Endothelial cell of umbilical vein (primary cell): ENCODE results near the gene GRID1. TPM values are rescaled to one million over a fixed set of nuclear protein-coding genes. Genes with fewer than 3 reads are reported as not detected.

Experiments used
- BruUV-seq: library from RNA; stranded (reverse); fragments of 400-500 nt; replicated peaks from 2 replicates; lab custom pipeline; 2021; lab: Mats Ljungman, UMichigan
- CTCF ChIA-PET: fragments of 300-600, 350-600 bp; sonication (Branson Sonifier 250); formaldehyde crosslinking; loops from one replicate; lab custom pipeline; 2021; ENCODE audit warnings: antibody characterized with exemption, inconsistent platforms; lab: Charles Lee
- POLR2A ChIA-PET: fragments of 300-600, 350-600 bp; sonication (Branson Sonifier 250); formaldehyde crosslinking; loops from one replicate; lab custom pipeline; 2021; ENCODE audit warnings: antibody characterized with exemption, inconsistent platforms; lab: Charles Lee
- DNase-seq: peaks from one replicate; pipeline ENCODE4 v3.0.0-alpha.2; 2011; ENCODE audit warnings: low read depth, low spot score
- FAIRE-seq: peaks from 2 replicates; lab custom pipeline; 2011; peaks lifted over from hg19 to GRCh38; lab: Jason Lieb, UNC
- H2AFZ ChIP-seq: 2 replicates; pipeline ENCODE4 v1.6.0; 2012; ENCODE audit warnings: low read depth, low read length, control low read depth, inconsistent platforms
- H3K27ac ChIP-seq: 2 replicates; pipeline ENCODE4 v1.5.1; 2011; ENCODE audit warnings: low read depth, mild to moderate bottlenecking, control low read depth, low read length, moderate library complexity; ENCODE audit not compliant: insufficient read depth
- H3K27me3 ChIP-seq, 2 experiments: 2 replicates each; pipeline versions ENCODE4 v1.6.0 to v1.6.1; 2011; ENCODE audit warnings: low read length in 2 of 2, mixed read lengths in 1 of 2; ENCODE audit not compliant: control insufficient read depth in 2 of 2, insufficient read depth in 2 of 2
- H3K36me3 ChIP-seq, 2 experiments: 2 replicates in 1 of 2; 3 replicates in 1 of 2; pipeline ENCODE4 v1.5.1; 2011; ENCODE audit warnings: low read length in 2 of 2, mild to moderate bottlenecking in 1 of 2, moderate library complexity in 1 of 2; ENCODE audit not compliant: control insufficient read depth in 2 of 2, insufficient read depth in 2 of 2; ENCODE audit errors: extremely low read depth in 1 of 2
- H3K4me1 ChIP-seq: 3 replicates; pipeline ENCODE4 v1.5.1; 2011; ENCODE audit warnings: mild to moderate bottlenecking, low read length; ENCODE audit not compliant: control insufficient read depth, insufficient read depth; ENCODE audit errors: extremely low read depth
- H3K4me2 ChIP-seq: 2 replicates; pipeline ENCODE4 v1.6.1; 2011; ENCODE audit warnings: low read length, control low read depth, mixed read lengths; ENCODE audit not compliant: insufficient read depth
- H3K4me3 ChIP-seq, 3 experiments: fragments of 200-600 bp in 1 of 3; sonication (generic), shearing (Covaris generic) in 1 of 3; replicated peaks in 1 of 3; 2 replicates each; pipeline ENCODE4 v1.5.1; 2011 to 2016; ENCODE audit warnings: control low read depth in 3 of 3, low read length in 3 of 3, mild to moderate bottlenecking in 2 of 3, inconsistent platforms in 1 of 3, low read depth in 1 of 3, moderate library complexity in 1 of 3; ENCODE audit not compliant: insufficient read depth in 1 of 3
- H3K79me2 ChIP-seq: 2 replicates; pipeline ENCODE4 v1.6.0; 2012; ENCODE audit warnings: low read length, inconsistent platforms; ENCODE audit not compliant: control insufficient read depth, insufficient read depth
- H3K9ac ChIP-seq: replicated peaks from 2 replicates; pipeline ENCODE3; 2011; ENCODE audit warnings: low read length, control low read depth; ENCODE audit not compliant: insufficient read depth; ENCODE audit errors: extremely low read depth
- H3K9me1 ChIP-seq: replicated peaks from 3 replicates; pipeline ENCODE4 v1.6.0; 2011; ENCODE audit warnings: mild to moderate bottlenecking, low read length; ENCODE audit not compliant: control insufficient read depth, insufficient read depth; ENCODE audit errors: extremely low read depth
- H3K9me3 ChIP-seq: replicated peaks from 2 replicates; pipeline ENCODE4 v1.5.1; 2012; ENCODE audit warnings: low read length, inconsistent platforms; ENCODE audit not compliant: control insufficient read depth, insufficient read depth
- H4K20me1 ChIP-seq: replicated peaks from 2 replicates; pipeline ENCODE3; 2011; ENCODE audit warnings: mild to moderate bottlenecking, low read length; ENCODE audit not compliant: control insufficient read depth, insufficient read depth; ENCODE audit errors: extremely low read depth
- CTCF ChIP-seq, 2 donors: IDR thresholded peaks; 1 replicate in 1 of 2; 2 replicates in 1 of 2; pipeline ENCODE4 v1.5.1; 2011; ENCODE audit warnings: low read length in 2 of 2, mild to moderate bottlenecking in 2 of 2, moderate library complexity in 2 of 2, control low read depth in 1 of 2, inconsistent platforms in 1 of 2, low read depth in 1 of 2; ENCODE audit not compliant: insufficient read depth in 1 of 2; ENCODE audit errors: extremely low read depth in 1 of 2
- EZH2 ChIP-seq: IDR thresholded peaks from 2 replicates; pipeline ENCODE4 v1.6.1; 2012; ENCODE audit warnings: borderline replicate concordance, low read depth, mild to moderate bottlenecking, moderate library complexity, low read length, inconsistent platforms; ENCODE audit not compliant: severe bottlenecking
- FOS ChIP-seq: IDR thresholded peaks from 2 replicates; pipeline ENCODE4 v1.6.1; 2011; ENCODE audit warnings: mild to moderate bottlenecking, low read length, moderate library complexity, borderline replicate concordance; ENCODE audit not compliant: insufficient read depth
- GATA2 ChIP-seq: IDR thresholded peaks from 2 replicates; pipeline ENCODE4 v1.7.0; 2011; ENCODE audit warnings: low read depth, mild to moderate bottlenecking, moderate library complexity, mixed read lengths, low read length; ENCODE audit not compliant: insufficient read length, insufficient read depth
- JUN ChIP-seq: IDR thresholded peaks from 2 replicates; pipeline ENCODE4 v1.6.1; 2011; ENCODE audit warnings: borderline replicate concordance, low read depth; ENCODE audit not compliant: insufficient read length, insufficient read depth
- MYC ChIP-seq: IDR thresholded peaks from one replicate; pipeline ENCODE4 v1.6.1; 2011; ENCODE audit warnings: mild to moderate bottlenecking, low read depth, low read length
- POLR2A ChIP-seq: IDR thresholded peaks from 2 replicates; pipeline ENCODE4 v1.6.1; 2012; ENCODE audit warnings: low read depth, mild to moderate bottlenecking, control low read depth, low read length
- POLR2AphosphoS5 ChIP-seq: IDR thresholded peaks from 2 replicates; pipeline ENCODE4 v1.6.1; 2012; ENCODE audit warnings: low read depth, mild to moderate bottlenecking, control low read depth, low read length, moderate library complexity; ENCODE audit not compliant: insufficient read depth
- dilution Hi-C: fragments of 300-500 bp; cut with MboI; formaldehyde crosslinking; loops from one replicate; pipeline ENCODE4 v1.15.0; 2019; ENCODE audit warnings: low sequenced_read_pairs; ENCODE audit not compliant: extremely low pct_ligation_motif_present
- intact Hi-C: fragments of 100-400 bp; cut with micrococcal nuclease; formaldehyde crosslinking; loops from one replicate; pipeline ENCODE4 v1.10.0; 2022
- polyA plus RNA-seq, 4 experiments: library from polyadenylated mRNA; depleted of rRNA in 3 of 4; stranded (reverse) in 3 of 4; unstranded in 1 of 4; fragments of >200 nt; gene quantifications; 2 replicates each; pipeline versions ENCODE4 v1.2.1 to v1.2.3, GENCODE V29; 2011 to 2012; ENCODE audit warnings: missing spikeins in 1 of 4
- total RNA-seq: library from RNA; stranded (reverse); gene quantifications from 2 replicates; pipeline ENCODE4 v1.2.3, GENCODE V29; 2021
- TF ChIP-seq, protein P1 (sequence below): IDR thresholded peaks from 2 replicates; pipeline ENCODE4 v1.6.1; 2011; ENCODE audit not compliant: insufficient read depth, insufficient read length

GRID1 gene
- total and polyA plus RNA-seq, 2 donors (not counting 3 experiments of a cell fraction or from before 2014, with no cell fraction given), result not detected

DNA sequence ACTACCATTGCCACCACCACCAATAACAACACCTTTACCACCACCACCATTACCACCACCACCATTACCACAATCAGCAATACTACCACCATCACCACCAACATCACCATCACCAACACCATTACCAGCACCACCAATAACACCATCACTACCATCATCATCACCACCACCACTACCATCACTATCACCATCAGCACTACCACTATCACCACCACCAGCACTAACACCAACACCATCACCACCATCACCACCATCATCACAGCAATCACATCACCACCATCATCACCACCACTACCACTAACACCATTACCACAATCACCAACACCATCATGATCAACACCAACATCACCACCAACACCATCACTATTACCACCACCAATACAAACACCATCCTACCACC is 249.5 kb downstream of the GRID1 start:
- Histone ChIP-seq H3K9me1 (no peaks in the 10 kb centered on the region), H3K27me3 (no peaks in the 10 kb centered on the region), H3K9me3 (peaks cover 2% of the 10 kb centered on the region), H3K9ac (no peak overlapping the region), H4K20me1 (no peaks in the 10 kb centered on the region), H3K27ac (no peak overlapping the region), H3K36me3 (no peaks in the 10 kb centered on the region), H3K79me2 (no peaks in the 10 kb centered on the region), H3K4me1 (no peaks in the 10 kb centered on the region), H3K4me3 (no peak overlapping the region), H3K4me2 (no peak overlapping the region), H2AFZ (no peak overlapping the region)
- ChIA-PET CTCF (no interaction called here), POLR2A (no interaction called here)
- intact Hi-C loops, result no loop called here
- DNase-seq, result no peak
- TF ChIP-seq MYC, result no peak
- TF ChIP-seq EZH2, result no peak
- no peak for TF ChIP-seq CTCF (IDR thresholded peaks at IDR 0.05; ENCODE audit: extremely low read depth in 1 of 2, insufficient read depth in 1 of 2, low read depth in 1 of 2, low read length in 2 of 2)
- BruUV-seq, result no TSS peak
- dilution Hi-C loops, result no loop called here
- no peak for FAIRE-seq

GRCh38 chr10:86113983-86114382 is 252.6 kb downstream of the GRID1 start:
- no TSS peak for BruUV-seq
- TF ChIP-seq MYC (no peak), POLR2AphosphoS5 (no peak), CTCF (IDR thresholded peaks at IDR 0.05; ENCODE audit: extremely low read depth in 1 of 2, insufficient read depth in 1 of 2, low read depth in 1 of 2, low read length in 2 of 2) (no peak), FOS (no peak), EZH2 (no peak), JUN (no peak), POLR2A (no peak), GATA2 (no peak)
- TF ChIP-seq, protein P1, sequence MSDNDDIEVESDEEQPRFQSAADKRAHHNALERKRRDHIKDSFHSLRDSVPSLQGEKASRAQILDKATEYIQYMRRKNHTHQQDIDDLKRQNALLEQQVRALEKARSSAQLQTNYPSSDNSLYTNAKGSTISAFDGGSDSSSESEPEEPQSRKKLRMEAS, result no peak
- FAIRE-seq, result no peak
- H3K79me2 ChIP-seq, result no peaks in the 10 kb centered on the region
- H3K9ac ChIP-seq, result no peak overlapping the region
- H3K4me3 ChIP-seq, result no peak overlapping the region
- H3K9me3 ChIP-seq, result no peaks in the 10 kb centered on the region
- H2AFZ ChIP-seq, result no peak overlapping the region
- no peaks in the 10 kb centered on the region for H3K27me3 ChIP-seq
- no peak overlapping the region for H3K4me2 ChIP-seq
- no peaks in the 10 kb centered on the region for H3K9me1 ChIP-seq
- ChIA-PET POLR2A (no interaction called here), CTCF (no interaction called here)
- dilution Hi-C loops, result no loop called here
- H3K36me3 ChIP-seq, result no peaks in the 10 kb centered on the region
- intact Hi-C loops, result no loop called here
- DNase-seq, result no peak
- H4K20me1 ChIP-seq, result no peaks in the 10 kb centered on the region
- H3K4me1 ChIP-seq, result no peaks in the 10 kb centered on the region
- no peak overlapping the region for H3K27ac ChIP-seq
